ENCODE results near the gene OAS2.

The OAS2 gene

GRCh38 chr12:112967306-112967705 is 11.0 kb upstream of the OAS2 start:
- no peaks in the 10 kb centered on the region for H3K27me3 ChIP-seq (ENCODE audit: insufficient read depth, low read length, poor library complexity, severe bottlenecking)
- H3K79me2 ChIP-seq (ENCODE audit: insufficient read depth, low read length), result no peaks in the 10 kb centered on the region
- no peak for TF ChIP-seq EZH2phosphoT487 (IDR thresholded peaks at IDR 0.05; ENCODE audit: borderline replicate concordance)
- TF ChIP-seq, protein P1, sequence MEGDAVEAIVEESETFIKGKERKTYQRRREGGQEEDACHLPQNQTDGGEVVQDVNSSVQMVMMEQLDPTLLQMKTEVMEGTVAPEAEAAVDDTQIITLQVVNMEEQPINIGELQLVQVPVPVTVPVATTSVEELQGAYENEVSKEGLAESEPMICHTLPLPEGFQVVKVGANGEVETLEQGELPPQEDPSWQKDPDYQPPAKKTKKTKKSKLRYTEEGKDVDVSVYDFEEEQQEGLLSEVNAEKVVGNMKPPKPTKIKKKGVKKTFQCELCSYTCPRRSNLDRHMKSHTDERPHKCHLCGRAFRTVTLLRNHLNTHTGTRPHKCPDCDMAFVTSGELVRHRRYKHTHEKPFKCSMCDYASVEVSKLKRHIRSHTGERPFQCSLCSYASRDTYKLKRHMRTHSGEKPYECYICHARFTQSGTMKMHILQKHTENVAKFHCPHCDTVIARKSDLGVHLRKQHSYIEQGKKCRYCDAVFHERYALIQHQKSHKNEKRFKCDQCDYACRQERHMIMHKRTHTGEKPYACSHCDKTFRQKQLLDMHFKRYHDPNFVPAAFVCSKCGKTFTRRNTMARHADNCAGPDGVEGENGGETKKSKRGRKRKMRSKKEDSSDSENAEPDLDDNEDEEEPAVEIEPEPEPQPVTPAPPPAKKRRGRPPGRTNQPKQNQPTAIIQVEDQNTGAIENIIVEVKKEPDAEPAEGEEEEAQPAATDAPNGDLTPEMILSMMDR (conservative IDR thresholded peaks at IDR 0.05; ENCODE audit: low read length), result no peak
- no peak overlapping the region for H3K4me3 ChIP-seq (ENCODE audit: low read length, poor library complexity, severe bottlenecking)
- H3K9ac ChIP-seq (ENCODE audit: low read depth, low read length, poor library complexity, severe bottlenecking), result no peak overlapping the region
- no peaks in the 10 kb centered on the region for H3F3A ChIP-seq (ENCODE audit: low read depth)
- no peaks in the 10 kb centered on the region for H3K9me3 ChIP-seq (ENCODE audit: insufficient read depth, low read depth, low read length)
- H2AFZ ChIP-seq (ENCODE audit: low read length), result no peak overlapping the region
- peaks cover 66% of the 10 kb centered on the region; the same call in 1 of the 2 replicates for H3K36me3 ChIP-seq (ENCODE audit: insufficient read depth, low read length)
- no peaks in the 10 kb centered on the region for H4K20me1 ChIP-seq (ENCODE audit: insufficient read depth, low read length, poor library complexity, severe bottlenecking)
- H3K4me2 ChIP-seq (ENCODE audit: low read depth, low read length, poor library complexity, severe bottlenecking), result no peak overlapping the region
- H3K4me1 ChIP-seq (ENCODE audit: insufficient read depth, low read length, poor library complexity, severe bottlenecking), result peaks cover 9% of the 10 kb centered on the region
- H3K9me2 ChIP-seq (replicated peaks; ENCODE audit: low read depth, low read length), result no peaks in the 10 kb centered on the region

GRCh38 chr12:112967858-112968257 is 10.5 kb upstream of the OAS2 start:
- no peaks in the 10 kb centered on the region for H3K79me2 ChIP-seq (ENCODE audit: insufficient read depth, low read length)
- H3K9ac ChIP-seq (ENCODE audit: low read depth, low read length, poor library complexity, severe bottlenecking), result no peak overlapping the region
- no peak overlapping the region for H3K4me2 ChIP-seq (ENCODE audit: low read depth, low read length, poor library complexity, severe bottlenecking)
- TF ChIP-seq, protein P1 (conservative IDR thresholded peaks at IDR 0.05; ENCODE audit: low read length), result no peak
- no peak for TF ChIP-seq EZH2phosphoT487 (IDR thresholded peaks at IDR 0.05; ENCODE audit: borderline replicate concordance)
- H3K4me3 ChIP-seq (ENCODE audit: low read length, poor library complexity, severe bottlenecking), result no peak overlapping the region
- H3K36me3 ChIP-seq (ENCODE audit: insufficient read depth, low read length), result peaks cover 60% of the 10 kb centered on the region; the same call in 1 of the 2 replicates
- H3K9me3 ChIP-seq (ENCODE audit: insufficient read depth, low read depth, low read length), result no peaks in the 10 kb centered on the region
- H3K9me2 ChIP-seq (replicated peaks; ENCODE audit: low read depth, low read length), result no peaks in the 10 kb centered on the region
- peaks cover 9% of the 10 kb centered on the region for H3K4me1 ChIP-seq (ENCODE audit: insufficient read depth, low read length, poor library complexity, severe bottlenecking)
- H2AFZ ChIP-seq (ENCODE audit: low read length), result no peak overlapping the region
- no peaks in the 10 kb centered on the region for H3F3A ChIP-seq (ENCODE audit: low read depth)
- H4K20me1 ChIP-seq (ENCODE audit: insufficient read depth, low read length, poor library complexity, severe bottlenecking), result no peaks in the 10 kb centered on the region
- H3K27me3 ChIP-seq (ENCODE audit: insufficient read depth, low read length, poor library complexity, severe bottlenecking), result no peaks in the 10 kb centered on the region

GRCh38 chr12:112969547-112970306 is 8.6 kb upstream of the OAS2 start:
- H3K4me2 ChIP-seq (ENCODE audit: low read depth, low read length, poor library complexity, severe bottlenecking), result no peak overlapping the region
- H3K4me1 ChIP-seq (ENCODE audit: insufficient read depth, low read length, poor library complexity, severe bottlenecking), result peaks cover 9% of the 10 kb centered on the region
- no peaks in the 10 kb centered on the region for H3K79me2 ChIP-seq (ENCODE audit: insufficient read depth, low read length)
- peaks cover 41% of the 10 kb centered on the region; the same call in 1 of the 2 replicates for H3K36me3 ChIP-seq (ENCODE audit: insufficient read depth, low read length)
- H3K9ac ChIP-seq (ENCODE audit: low read depth, low read length, poor library complexity, severe bottlenecking), result no peak overlapping the region
- H4K20me1 ChIP-seq (ENCODE audit: insufficient read depth, low read length, poor library complexity, severe bottlenecking), result no peaks in the 10 kb centered on the region
- TF ChIP-seq, protein P1 (conservative IDR thresholded peaks at IDR 0.05; ENCODE audit: low read length), result no peak
- no peak for TF ChIP-seq EZH2phosphoT487 (IDR thresholded peaks at IDR 0.05; ENCODE audit: borderline replicate concordance)
- no peaks in the 10 kb centered on the region for H3K9me3 ChIP-seq (ENCODE audit: insufficient read depth, low read depth, low read length)
- no peaks in the 10 kb centered on the region for H3F3A ChIP-seq (ENCODE audit: low read depth)
- no peaks in the 10 kb centered on the region for H3K27me3 ChIP-seq (ENCODE audit: insufficient read depth, low read length, poor library complexity, severe bottlenecking)
- H3K4me3 ChIP-seq (ENCODE audit: low read length, poor library complexity, severe bottlenecking), result no peak overlapping the region
- no peaks in the 10 kb centered on the region for H3K9me2 ChIP-seq (replicated peaks; ENCODE audit: low read depth, low read length)
- H2AFZ ChIP-seq (ENCODE audit: low read length), result no peak overlapping the region
